ENCODE data around the gene CHCHD6.

DNA sequence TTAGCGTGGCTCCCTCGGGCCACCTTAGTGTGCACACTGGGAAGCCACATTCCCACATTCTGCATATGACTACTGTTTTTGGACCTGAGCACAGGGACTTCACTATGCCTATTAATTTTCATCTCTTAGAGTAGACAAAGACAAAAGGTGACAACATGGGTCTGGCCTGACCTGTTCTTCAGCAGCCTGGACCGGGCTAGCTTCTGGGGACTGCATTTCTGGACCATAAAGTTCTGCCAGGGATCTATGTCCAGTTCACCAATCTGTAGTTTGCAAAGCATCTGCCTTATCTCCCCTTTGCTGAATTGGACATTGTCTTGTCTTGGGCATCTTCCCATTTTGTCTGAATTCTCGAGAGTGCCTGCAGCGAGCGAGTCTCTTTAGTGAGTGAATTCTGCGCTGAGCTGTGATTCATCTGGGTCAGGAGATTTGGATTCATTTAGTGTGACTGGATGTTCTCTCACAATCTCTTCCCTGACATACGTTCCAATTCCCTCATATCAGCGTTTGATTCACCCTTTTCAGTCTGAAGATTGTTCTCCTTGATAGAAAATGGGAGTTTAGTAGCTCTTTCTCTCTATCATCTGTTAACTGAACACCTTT is 166.7 kb downstream of the CHCHD6 start:
- TF ChIP-seq TAF1 (IDR thresholded peaks at IDR 0.05; ENCODE audit: borderline replicate concordance, insufficient read depth, low read length), result no peak
- TF ChIP-seq, protein P1, sequence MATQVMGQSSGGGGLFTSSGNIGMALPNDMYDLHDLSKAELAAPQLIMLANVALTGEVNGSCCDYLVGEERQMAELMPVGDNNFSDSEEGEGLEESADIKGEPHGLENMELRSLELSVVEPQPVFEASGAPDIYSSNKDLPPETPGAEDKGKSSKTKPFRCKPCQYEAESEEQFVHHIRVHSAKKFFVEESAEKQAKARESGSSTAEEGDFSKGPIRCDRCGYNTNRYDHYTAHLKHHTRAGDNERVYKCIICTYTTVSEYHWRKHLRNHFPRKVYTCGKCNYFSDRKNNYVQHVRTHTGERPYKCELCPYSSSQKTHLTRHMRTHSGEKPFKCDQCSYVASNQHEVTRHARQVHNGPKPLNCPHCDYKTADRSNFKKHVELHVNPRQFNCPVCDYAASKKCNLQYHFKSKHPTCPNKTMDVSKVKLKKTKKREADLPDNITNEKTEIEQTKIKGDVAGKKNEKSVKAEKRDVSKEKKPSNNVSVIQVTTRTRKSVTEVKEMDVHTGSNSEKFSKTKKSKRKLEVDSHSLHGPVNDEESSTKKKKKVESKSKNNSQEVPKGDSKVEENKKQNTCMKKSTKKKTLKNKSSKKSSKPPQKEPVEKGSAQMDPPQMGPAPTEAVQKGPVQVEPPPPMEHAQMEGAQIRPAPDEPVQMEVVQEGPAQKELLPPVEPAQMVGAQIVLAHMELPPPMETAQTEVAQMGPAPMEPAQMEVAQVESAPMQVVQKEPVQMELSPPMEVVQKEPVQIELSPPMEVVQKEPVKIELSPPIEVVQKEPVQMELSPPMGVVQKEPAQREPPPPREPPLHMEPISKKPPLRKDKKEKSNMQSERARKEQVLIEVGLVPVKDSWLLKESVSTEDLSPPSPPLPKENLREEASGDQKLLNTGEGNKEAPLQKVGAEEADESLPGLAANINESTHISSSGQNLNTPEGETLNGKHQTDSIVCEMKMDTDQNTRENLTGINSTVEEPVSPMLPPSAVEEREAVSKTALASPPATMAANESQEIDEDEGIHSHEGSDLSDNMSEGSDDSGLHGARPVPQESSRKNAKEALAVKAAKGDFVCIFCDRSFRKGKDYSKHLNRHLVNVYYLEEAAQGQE (IDR thresholded peaks at IDR 0.05; ENCODE audit: insufficient read depth in 1 of 2, low read depth in 2 of 2, low read length in 2 of 2), result no peak
- no peak for TF ChIP-seq POLR2AphosphoS5 (IDR thresholded peaks at IDR 0.05; ENCODE audit: low read depth, low read length)
- no peak for TF ChIP-seq SIN3A (IDR thresholded peaks at IDR 0.05; ENCODE audit: borderline replicate concordance, insufficient read depth, low read length)
- no peak for TF ChIP-seq FOXP2 (optimal IDR thresholded peaks at IDR 0.05; ENCODE audit: borderline replicate concordance, extremely low read depth, extremely low read length, insufficient read depth)
